ENCODE data around the gene CEP152.

DNA sequence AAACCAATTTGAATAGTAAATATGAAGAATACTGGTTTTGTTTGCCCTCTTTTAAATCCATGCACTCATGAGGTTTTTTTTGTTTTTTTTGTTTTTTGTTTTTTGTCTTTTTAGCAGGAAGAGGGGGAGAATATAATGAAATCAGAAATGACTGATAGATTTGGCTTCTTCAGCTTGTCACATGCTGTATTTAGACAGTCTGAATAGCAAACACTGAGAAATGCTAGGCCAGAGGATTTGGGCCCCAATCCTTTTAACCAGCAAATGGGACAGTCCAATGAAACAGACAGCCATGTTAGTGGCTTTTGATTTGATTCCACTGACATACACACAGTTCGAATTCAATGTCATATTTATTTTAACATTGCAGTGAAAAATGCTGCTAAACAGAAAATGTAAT, 14.2 kb upstream of the CEP152 start:
- TF ChIP-seq, protein P1, sequence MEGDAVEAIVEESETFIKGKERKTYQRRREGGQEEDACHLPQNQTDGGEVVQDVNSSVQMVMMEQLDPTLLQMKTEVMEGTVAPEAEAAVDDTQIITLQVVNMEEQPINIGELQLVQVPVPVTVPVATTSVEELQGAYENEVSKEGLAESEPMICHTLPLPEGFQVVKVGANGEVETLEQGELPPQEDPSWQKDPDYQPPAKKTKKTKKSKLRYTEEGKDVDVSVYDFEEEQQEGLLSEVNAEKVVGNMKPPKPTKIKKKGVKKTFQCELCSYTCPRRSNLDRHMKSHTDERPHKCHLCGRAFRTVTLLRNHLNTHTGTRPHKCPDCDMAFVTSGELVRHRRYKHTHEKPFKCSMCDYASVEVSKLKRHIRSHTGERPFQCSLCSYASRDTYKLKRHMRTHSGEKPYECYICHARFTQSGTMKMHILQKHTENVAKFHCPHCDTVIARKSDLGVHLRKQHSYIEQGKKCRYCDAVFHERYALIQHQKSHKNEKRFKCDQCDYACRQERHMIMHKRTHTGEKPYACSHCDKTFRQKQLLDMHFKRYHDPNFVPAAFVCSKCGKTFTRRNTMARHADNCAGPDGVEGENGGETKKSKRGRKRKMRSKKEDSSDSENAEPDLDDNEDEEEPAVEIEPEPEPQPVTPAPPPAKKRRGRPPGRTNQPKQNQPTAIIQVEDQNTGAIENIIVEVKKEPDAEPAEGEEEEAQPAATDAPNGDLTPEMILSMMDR (IDR thresholded peaks at IDR 0.05): no peak
- TF ChIP-seq EZH2phosphoT487 (IDR thresholded peaks at IDR 0.05): no peak

Data from neural progenitor cell (in vitro differentiated cells).